Colonic mucosa (tissue), 4 donors: Measurements from ENCODE around the gene PIP5K1B. TPM values are rescaled to one million over a fixed set of nuclear protein-coding genes. Genes with fewer than 3 reads are reported as not detected.

Experiments used
- DNase-seq: peaks from one replicate; pipeline ENCODE4 v3.0.0-alpha.2; 2020
- H3K27ac ChIP-seq: fragments of 200-600 bp; one replicate; pipeline ENCODE4 v1.8.0; 2021
- H3K27me3 ChIP-seq: fragments of 200-600 bp; one replicate; pipeline ENCODE4 v1.8.0; 2021
- H3K36me3 ChIP-seq: fragments of 200-600 bp; one replicate; pipeline ENCODE4 v1.8.0; 2021
- H3K4me1 ChIP-seq: fragments of 200-600 bp; one replicate; pipeline ENCODE4 v1.8.0; 2021; ENCODE audit warnings: mild to moderate bottlenecking
- H3K4me3 ChIP-seq: fragments of 200-600 bp; one replicate; pipeline ENCODE4 v1.8.0; 2021
- H3K9ac ChIP-seq, 2 donors: one replicate each; pipeline ENCODE4 v1.7.0; 2013; ENCODE audit warnings: control low read depth in 2 of 2, low read depth in 2 of 2, low read length in 2 of 2
- H3K9me3 ChIP-seq: fragments of 200-600 bp; one replicate; pipeline ENCODE4 v1.8.0; 2021
- intact Hi-C: fragments of 100-400 bp; cut with DNase I; formaldehyde crosslinking; loops from one replicate; pipeline ENCODE4 v1.14.1; 2022
- total RNA-seq, 2 donors: library from RNA; stranded (reverse); fragmentation: NEBNext Ultra II Directional in 1 of 2; extraction: Animal tissue kit (Norgen Biotek cat#: 25700) in 1 of 2; gene quantifications; one replicate each; pipeline ENCODE4 v1.2.1, GENCODE V29; 2021
- TF ChIP-seq, protein P1 (sequence below): fragments of 200-600 bp; IDR thresholded peaks from one replicate; pipeline ENCODE4 v1.8.0; 2022; ENCODE audit warnings: antibody characterized with exemption, mild to moderate bottlenecking
- donor health status: healthy.
- donor health status: DM: no; HTN: no; CAD: no.
- donor health status: DM: no; HTN: no; CAD: no.

PIP5K1B gene
- total RNA-seq, 2 donors from 2014 or later = 59.2 to 74.2 TPM

DNA sequence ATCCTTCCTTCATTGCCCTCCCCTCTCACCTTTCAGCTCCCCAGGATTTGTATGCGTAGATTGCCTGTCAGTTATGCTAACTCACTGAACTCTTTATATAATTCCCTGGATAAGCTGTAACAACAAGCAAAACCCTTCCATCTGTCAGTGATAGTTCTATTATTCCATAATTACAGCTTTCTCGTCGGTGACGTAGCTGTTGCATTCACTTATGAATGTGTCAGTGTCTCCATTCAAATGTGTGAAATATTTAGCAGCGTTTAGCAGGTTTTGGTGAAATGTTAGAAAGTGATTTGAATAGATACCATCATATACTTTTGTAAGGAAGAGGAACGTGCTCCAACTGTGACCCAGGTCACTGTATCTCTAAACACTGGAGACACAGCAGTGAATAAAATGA, 45.2 kb downstream of the PIP5K1B start:
- Histone ChIP-seq H3K27ac (no peak overlapping the region), H3K9ac (no peak overlapping the region), H3K4me1 (peaks cover 12% of the 10 kb centered on the region), H3K27me3 (no peaks in the 10 kb centered on the region), H3K4me3 (no peak overlapping the region), H3K36me3 (no peaks in the 10 kb centered on the region), H3K9me3 (no peaks in the 10 kb centered on the region)
- no peak for DNase-seq
- TF ChIP-seq, protein P1, sequence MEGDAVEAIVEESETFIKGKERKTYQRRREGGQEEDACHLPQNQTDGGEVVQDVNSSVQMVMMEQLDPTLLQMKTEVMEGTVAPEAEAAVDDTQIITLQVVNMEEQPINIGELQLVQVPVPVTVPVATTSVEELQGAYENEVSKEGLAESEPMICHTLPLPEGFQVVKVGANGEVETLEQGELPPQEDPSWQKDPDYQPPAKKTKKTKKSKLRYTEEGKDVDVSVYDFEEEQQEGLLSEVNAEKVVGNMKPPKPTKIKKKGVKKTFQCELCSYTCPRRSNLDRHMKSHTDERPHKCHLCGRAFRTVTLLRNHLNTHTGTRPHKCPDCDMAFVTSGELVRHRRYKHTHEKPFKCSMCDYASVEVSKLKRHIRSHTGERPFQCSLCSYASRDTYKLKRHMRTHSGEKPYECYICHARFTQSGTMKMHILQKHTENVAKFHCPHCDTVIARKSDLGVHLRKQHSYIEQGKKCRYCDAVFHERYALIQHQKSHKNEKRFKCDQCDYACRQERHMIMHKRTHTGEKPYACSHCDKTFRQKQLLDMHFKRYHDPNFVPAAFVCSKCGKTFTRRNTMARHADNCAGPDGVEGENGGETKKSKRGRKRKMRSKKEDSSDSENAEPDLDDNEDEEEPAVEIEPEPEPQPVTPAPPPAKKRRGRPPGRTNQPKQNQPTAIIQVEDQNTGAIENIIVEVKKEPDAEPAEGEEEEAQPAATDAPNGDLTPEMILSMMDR = no peak
- intact Hi-C loops = no loop called here

DNA sequence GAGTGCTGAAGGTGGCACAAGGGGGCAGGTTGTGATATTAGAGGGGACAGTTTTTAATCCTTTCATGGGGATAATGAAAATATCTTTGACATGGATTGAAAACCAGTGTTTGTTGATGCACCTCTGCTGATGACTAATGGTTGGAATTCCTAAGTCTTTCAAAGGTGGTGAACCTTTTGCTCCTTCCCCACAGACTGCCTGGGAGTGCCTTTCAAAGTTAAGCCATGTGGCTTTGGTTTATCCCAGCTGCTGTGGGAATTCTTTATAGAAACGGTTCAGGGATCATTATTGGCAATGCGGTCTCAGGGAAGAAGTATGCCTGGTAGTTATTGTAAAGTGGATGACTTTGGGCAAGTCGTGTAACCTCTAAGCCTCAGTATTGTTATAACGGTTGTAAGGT, 45.7 kb downstream of the PIP5K1B start:
- Histone ChIP-seq H3K4me3 (no peak overlapping the region), H3K9ac (no peak overlapping the region), H3K27ac (no peak overlapping the region), H3K4me1 (peaks cover 12% of the 10 kb centered on the region), H3K27me3 (no peaks in the 10 kb centered on the region), H3K36me3 (no peaks in the 10 kb centered on the region), H3K9me3 (no peaks in the 10 kb centered on the region)
- TF ChIP-seq, protein P1 = no peak
- no peak for DNase-seq
- intact Hi-C loops = no loop called here

DNA sequence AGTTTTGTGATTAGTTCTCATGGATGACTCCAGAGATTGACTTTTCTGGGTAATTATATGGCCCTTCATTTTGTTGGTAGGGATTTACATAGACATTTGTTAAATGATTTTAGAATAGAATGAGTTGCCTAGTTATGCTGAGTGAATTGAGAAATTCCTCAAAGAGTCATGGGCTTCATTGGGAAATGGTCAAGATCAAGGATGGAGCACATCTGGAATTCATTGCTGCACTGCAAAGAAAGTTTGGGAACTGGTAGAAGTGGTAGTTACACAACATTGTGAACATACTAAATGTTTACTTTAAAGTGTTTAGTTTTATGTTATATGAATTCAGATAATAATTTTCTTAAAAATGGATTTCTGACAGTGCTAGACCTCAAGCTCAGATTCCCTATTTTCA, 46.5 kb downstream of the PIP5K1B start:
- no peaks in the 10 kb centered on the region for H3K36me3 ChIP-seq

DNA sequence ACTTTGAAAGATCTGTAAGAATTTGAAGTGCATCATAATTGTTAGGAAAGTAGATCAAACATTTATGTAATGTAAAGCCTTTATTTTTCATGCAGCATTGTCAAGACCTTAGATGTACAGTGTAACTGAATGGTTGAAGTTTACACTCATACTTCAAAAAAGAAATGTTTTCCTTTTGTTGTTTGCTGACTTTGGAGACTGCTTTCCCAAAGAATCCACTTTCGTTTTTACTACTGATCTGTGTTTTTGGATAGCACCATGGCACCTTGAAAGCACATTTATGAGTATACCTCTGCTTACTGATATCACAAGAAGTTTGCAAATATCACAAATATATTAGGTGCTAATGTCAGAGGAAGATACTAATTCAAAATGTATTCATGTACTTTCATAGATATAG, 50.0 kb downstream of the PIP5K1B start:
- Histone ChIP-seq H3K4me1 (no peaks in the 10 kb centered on the region), H3K27ac (no peak overlapping the region), H3K27me3 (no peaks in the 10 kb centered on the region), H3K9ac (no peak overlapping the region), H3K36me3 (no peaks in the 10 kb centered on the region), H3K4me3 (no peak overlapping the region), H3K9me3 (no peaks in the 10 kb centered on the region)
- DNase-seq = no peak
- intact Hi-C loops = no loop called here
- TF ChIP-seq, protein P1 = no peak

More for the DNA sequence above, 46.5 kb downstream of the PIP5K1B start:
- no peak for DNase-seq
- intact Hi-C loops = no loop called here
- TF ChIP-seq, protein P1 = no peak
- Histone ChIP-seq H3K27me3 (no peaks in the 10 kb centered on the region), H3K4me1 (peaks cover 11% of the 10 kb centered on the region), H3K9me3 (no peaks in the 10 kb centered on the region), H3K27ac (no peak overlapping the region), H3K9ac (no peak overlapping the region), H3K4me3 (no peak overlapping the region)

DNA sequence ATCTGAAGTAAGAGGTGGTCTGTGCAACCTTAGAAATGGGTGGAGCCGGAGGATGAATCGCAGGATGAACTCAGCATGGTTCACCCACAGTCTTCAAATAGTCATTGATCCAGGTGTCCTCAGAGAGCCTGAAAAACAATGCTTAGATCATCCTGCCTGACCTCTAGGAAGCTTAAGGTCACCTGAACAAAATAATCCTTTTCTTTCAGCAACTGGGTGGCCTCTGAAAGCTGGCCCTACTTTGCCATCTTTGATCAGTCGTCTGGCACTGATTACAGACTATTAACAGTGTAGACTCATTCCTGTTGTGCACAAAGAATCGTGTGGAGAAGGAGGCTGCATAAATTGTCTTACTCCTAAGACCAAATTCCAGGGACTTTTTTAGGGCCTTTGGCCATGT, 50.7 kb downstream of the PIP5K1B start:
- no peak for DNase-seq
- Histone ChIP-seq H3K27ac (no peak overlapping the region), H3K27me3 (no peaks in the 10 kb centered on the region), H3K4me3 (no peak overlapping the region), H3K4me1 (no peaks in the 10 kb centered on the region), H3K9me3 (no peaks in the 10 kb centered on the region), H3K36me3 (no peaks in the 10 kb centered on the region), H3K9ac (no peak overlapping the region)
- intact Hi-C loops = no loop called here
- TF ChIP-seq, protein P1 = no peak
